Nucleus accumbens (tissue), 56 donors: Measurements from ENCODE around the gene PPM1M.

Experiments
- DNase-seq, 56 donors: peaks; one replicate each; lab custom pipeline; 2025; lab: John Stamatoyannopoulos, UW

Gene PPM1M

GRCh38 chr3:52228751-52229291 lies 16.7 kb upstream of the PPM1M start:
- no peak for DNase-seq

GRCh38 chr3:52229656-52230055 lies 15.9 kb upstream of the PPM1M start:
- no peak for DNase-seq

GRCh38 chr3:52230461-52230860 lies 15.1 kb upstream of the PPM1M start:
- DNase-seq = no peak

GRCh38 chr3:52230889-52231499 lies 14.6 kb upstream of the PPM1M start:
- no peak for DNase-seq

- DNase-seq = peak in 19 of 56 donors; percentile 15 to 70 (median 28)
These were observed 13.9 kb upstream of the PPM1M start for GRCh38 chr3:52231502-52232278.

GRCh38 chr3:52232279-52233107 lies 13.1 kb upstream of the PPM1M start:
- DNase-seq = no peak

- DNase-seq = no peak
These were observed 12.4 kb upstream of the PPM1M start for GRCh38 chr3:52233108-52233591.

- DNase-seq = peak in 23 of 56 donors; percentile 20 to 70 (median 35)
These were observed 11.6 kb upstream of the PPM1M start for GRCh38 chr3:52233968-52234367.

GRCh38 chr3:52234516-52235447 lies 10.8 kb upstream of the PPM1M start:
- no peak for DNase-seq

- DNase-seq = no peak
These were observed 9.1 kb upstream of the PPM1M start for GRCh38 chr3:52236424-52236886.

- peak in 1 of 56 donors; percentile 18 for DNase-seq
These were observed 8.4 kb upstream of the PPM1M start for GRCh38 chr3:52237006-52237656.

GRCh38 chr3:52237657-52238172 lies 7.8 kb upstream of the PPM1M start:
- peak in 33 of 56 donors; percentile 15 to 78 (median 48) for DNase-seq

GRCh38 chr3:52238193-52238760 lies 7.3 kb upstream of the PPM1M start:
- DNase-seq = no peak

- peak in 54 of 56 donors; percentile 33 to 91 (median 75) for DNase-seq
These were observed 6.5 kb upstream of the PPM1M start, which contains the start of gene TWF2 for GRCh38 chr3:52238761-52239701. TWF2 (minus strand) TSS chr3:52239158; CDS start chr3:52239016, 142 bp downstream.

- peak in 27 of 56 donors; percentile 21 to 79 (median 51) for DNase-seq
These were observed 5.3 kb upstream of the PPM1M start for GRCh38 chr3:52240059-52240885.

- no peak for DNase-seq
These were observed 4.6 kb upstream of the PPM1M start for GRCh38 chr3:52240886-52241370.
